Chondrocyte (in vitro differentiated cells): ENCODE measurements around the gene CMKLR1. TPM values are rescaled to one million over a fixed set of nuclear protein-coding genes. Genes with fewer than 3 reads are reported as not detected.
A peak's percentile ranks its signal among the peaks of the same experiment; 100 is the strongest.

Experiments used
- DNase-seq: peaks from one replicate; pipeline ENCODE4 v3.0.0; 2021; ENCODE audit warnings: mixed read lengths, low spot score
- H3K27ac Mint-ChIP-seq: one replicate; pipeline ENCODE4 v1.8.0; 2021; ENCODE audit warnings: mild to moderate bottlenecking, moderate library complexity, mixed read lengths; ENCODE audit not compliant: unreplicated experiment
- H3K27me3 Mint-ChIP-seq: 2 replicates; pipeline ENCODE4 v1.8.0; 2021; ENCODE audit warnings: low read depth, mixed read lengths
- H3K36me3 Mint-ChIP-seq: 2 replicates; pipeline ENCODE4 v1.8.0; 2021; ENCODE audit warnings: low read depth, mixed read lengths
- H3K4me1 Mint-ChIP-seq: 2 replicates; pipeline ENCODE4 v1.8.0; 2021; ENCODE audit warnings: low read depth, mild to moderate bottlenecking, mixed read lengths
- H3K4me3 Mint-ChIP-seq: one replicate; pipeline ENCODE4 v1.8.0; 2021; ENCODE audit warnings: mild to moderate bottlenecking, moderate library complexity, mixed read lengths; ENCODE audit not compliant: unreplicated experiment
- H3K9me3 Mint-ChIP-seq: 2 replicates; pipeline ENCODE4 v1.8.0; 2021; ENCODE audit warnings: low read depth, mixed read lengths
- CTCF ChIP-seq: fragments of 200-600 bp; sonication (generic); IDR thresholded peaks from 2 replicates; pipeline ENCODE4 v1.5.0; 2021; ENCODE audit warnings: antibody characterized with exemption, mild to moderate bottlenecking, moderate library complexity
- long read RNA-seq: library from polyadenylated mRNA; stranded (forward); transcript quantifications from one replicate; pipeline ENCODE4 v2.0.0, GENCODE V29; 2021
- total RNA-seq: library from RNA; stranded (reverse); gene quantifications from 3 replicates; pipeline ENCODE4 v1.2.1, GENCODE V29; 2021

CMKLR1 gene, protein sequence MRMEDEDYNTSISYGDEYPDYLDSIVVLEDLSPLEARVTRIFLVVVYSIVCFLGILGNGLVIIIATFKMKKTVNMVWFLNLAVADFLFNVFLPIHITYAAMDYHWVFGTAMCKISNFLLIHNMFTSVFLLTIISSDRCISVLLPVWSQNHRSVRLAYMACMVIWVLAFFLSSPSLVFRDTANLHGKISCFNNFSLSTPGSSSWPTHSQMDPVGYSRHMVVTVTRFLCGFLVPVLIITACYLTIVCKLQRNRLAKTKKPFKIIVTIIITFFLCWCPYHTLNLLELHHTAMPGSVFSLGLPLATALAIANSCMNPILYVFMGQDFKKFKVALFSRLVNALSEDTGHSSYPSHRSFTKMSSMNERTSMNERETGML
- total RNA-seq: 31.2 to 74.3 TPM (median 32.9 TPM) in 3 replicates
- long read RNA-seq, full-length matches to known transcripts: 9 of 11 reads
- long read RNA-seq, partial matches to known transcripts: 0 of 11 reads
- long read RNA-seq, other reads (novel, unspliced or antisense): 2 of 11 reads

- H3K27ac Mint-ChIP-seq: peak within 1 kb of the TSS; percentile 92
- TF ChIP-seq CTCF: no peak
- no peaks in the 10 kb centered on the region for H3K27me3 Mint-ChIP-seq
- DNase-seq: no peak
- peaks cover 5% of the 10 kb centered on the region for H3K9me3 Mint-ChIP-seq
- peak within 1 kb of the TSS; percentile 87 for H3K4me3 Mint-ChIP-seq
- H3K36me3 Mint-ChIP-seq: peaks cover 4% of the 10 kb centered on the region
- H3K4me1 Mint-ChIP-seq: peaks cover 69% of the 10 kb centered on the region
These were observed at the start of gene CMKLR1 for GRCh38 chr12:108338915-108339657. CMKLR1 (minus strand) TSS chr12:108339311; CDS start chr12:108293591, 45,720 bp downstream.

GRCh38 chr12:108387771-108388170 is 48.7 kb upstream of the CMKLR1 start:
- TF ChIP-seq CTCF: no peak
- peaks cover 4% of the 10 kb centered on the region for H3K4me1 Mint-ChIP-seq
- DNase-seq: no peak
- H3K27ac Mint-ChIP-seq: no peak overlapping the region
- H3K27me3 Mint-ChIP-seq: peaks cover 19% of the 10 kb centered on the region
- H3K36me3 Mint-ChIP-seq: no peaks in the 10 kb centered on the region
- H3K9me3 Mint-ChIP-seq: peaks cover 5% of the 10 kb centered on the region
- H3K4me3 Mint-ChIP-seq: no peak overlapping the region

- H3K4me3 Mint-ChIP-seq: no peak overlapping the region
- H3K36me3 Mint-ChIP-seq: no peaks in the 10 kb centered on the region
- DNase-seq: no peak
- peaks cover 21% of the 10 kb centered on the region for H3K27me3 Mint-ChIP-seq
- H3K27ac Mint-ChIP-seq: no peak overlapping the region
- peaks cover 4% of the 10 kb centered on the region for H3K4me1 Mint-ChIP-seq
- no peak for TF ChIP-seq CTCF
- peaks cover 5% of the 10 kb centered on the region for H3K9me3 Mint-ChIP-seq
These were observed 47.7 kb upstream of the CMKLR1 start for GRCh38 chr12:108386709-108387360.

DNA sequence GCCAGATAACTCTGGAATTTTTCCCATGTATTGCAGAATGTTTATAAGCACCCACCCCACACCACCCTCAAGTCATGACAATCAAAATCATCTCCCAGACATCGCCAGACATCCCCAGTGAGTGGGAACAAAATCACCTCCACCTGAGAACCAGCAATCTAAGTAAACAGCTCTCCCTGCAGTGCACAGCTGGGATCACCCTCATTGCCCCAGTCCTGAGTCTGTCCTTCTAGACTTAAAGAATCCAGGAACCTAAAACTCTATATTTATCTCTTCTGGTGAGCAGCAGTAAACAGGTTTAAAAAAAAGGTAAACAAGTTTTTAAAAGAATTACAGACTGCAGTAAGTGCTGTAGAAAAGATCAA is 43.3 kb upstream of the CMKLR1 start:
- no peak overlapping the region for H3K4me3 Mint-ChIP-seq
- peaks cover 1% of the 10 kb centered on the region for H3K36me3 Mint-ChIP-seq
- H3K27ac Mint-ChIP-seq: no peak overlapping the region
- no peaks in the 10 kb centered on the region for H3K4me1 Mint-ChIP-seq
- no peak for TF ChIP-seq CTCF
- no peak for DNase-seq
- peaks cover 14% of the 10 kb centered on the region for H3K27me3 Mint-ChIP-seq
- peaks cover 14% of the 10 kb centered on the region for H3K9me3 Mint-ChIP-seq
